Keratinocyte (primary cell): ENCODE results near the gene SAE1. TPM values are rescaled to one million over a fixed set of nuclear protein-coding genes. Genes with fewer than 3 reads are reported as not detected.

ENCODE experiments used
- DNase-seq: peaks from one replicate; pipeline ENCODE4 v3.0.0-alpha.2; 2011; ENCODE audit warnings: low read depth, missing footprints, low spot score
- FAIRE-seq: peaks from 2 replicates; lab custom pipeline; 2011; peaks lifted over from hg19 to GRCh38; lab: Jason Lieb, UNC
- H2AFZ ChIP-seq: 2 replicates; pipeline ENCODE4 v1.6.0; 2012; ENCODE audit warnings: low read length, control low read depth, inconsistent platforms; ENCODE audit not compliant: control insufficient read depth
- H3K27ac ChIP-seq: 2 replicates; pipeline ENCODE4 v1.5.1; 2011; ENCODE audit warnings: low read length; ENCODE audit not compliant: control insufficient read depth, insufficient read depth
- H3K27me3 ChIP-seq: 3 replicates; pipeline ENCODE4 v1.6.0; 2011; ENCODE audit warnings: low read length; ENCODE audit not compliant: control insufficient read depth, insufficient read depth; ENCODE audit errors: extremely low read depth
- H3K36me3 ChIP-seq, 2 experiments: 2 replicates in 1 of 2; 3 replicates in 1 of 2; pipeline ENCODE4 v1.5.1; 2011; ENCODE audit warnings: low read length in 2 of 2, mild to moderate bottlenecking in 1 of 2; ENCODE audit not compliant: control insufficient read depth in 2 of 2, insufficient read depth in 2 of 2; ENCODE audit errors: extremely low read depth in 1 of 2
- H3K4me1 ChIP-seq: 3 replicates; pipeline ENCODE4 v1.5.1; 2011; ENCODE audit warnings: low read length; ENCODE audit not compliant: control insufficient read depth, insufficient read depth; ENCODE audit errors: extremely low read depth
- H3K4me2 ChIP-seq: 3 replicates; pipeline ENCODE4 v1.6.0; 2011; ENCODE audit warnings: low read depth, low read length; ENCODE audit not compliant: control insufficient read depth, insufficient read depth; ENCODE audit errors: extremely low read depth
- H3K4me3 ChIP-seq, 3 experiments: fragments of 200-600 bp in 1 of 3; sonication (generic) in 1 of 3; 2 replicates in 2 of 3; 3 replicates in 1 of 3; pipeline ENCODE4 v1.5.1; 2011 to 2016; ENCODE audit warnings: low read length in 3 of 3, mild to moderate bottlenecking in 3 of 3, control low read depth in 2 of 3, inconsistent platforms in 1 of 3, low read depth in 1 of 3, mixed read lengths in 1 of 3, mixed run types in 1 of 3, moderate library complexity in 1 of 3; ENCODE audit not compliant: control insufficient read depth in 2 of 3, insufficient read depth in 2 of 3; ENCODE audit errors: extremely low read depth in 1 of 3
- H3K79me2 ChIP-seq: 2 replicates; pipeline ENCODE4 v1.6.0; 2012; ENCODE audit warnings: low read length; ENCODE audit not compliant: control insufficient read depth, insufficient read depth
- H3K9ac ChIP-seq: 3 replicates; pipeline ENCODE4 v1.6.0; 2011; ENCODE audit warnings: low read length; ENCODE audit not compliant: control insufficient read depth, insufficient read depth; ENCODE audit errors: extremely low read depth
- H3K9me1 ChIP-seq: 3 replicates; pipeline ENCODE4 v1.6.0; 2011; ENCODE audit warnings: low read length; ENCODE audit not compliant: control insufficient read depth, insufficient read depth; ENCODE audit errors: extremely low read depth
- H3K9me3 ChIP-seq: 2 replicates; pipeline ENCODE4 v1.5.1; 2012; ENCODE audit warnings: low read depth, low read length; ENCODE audit not compliant: control insufficient read depth
- H4K20me1 ChIP-seq: 3 replicates; pipeline ENCODE4 v1.6.0; 2011; ENCODE audit warnings: low read length; ENCODE audit not compliant: control insufficient read depth, insufficient read depth; ENCODE audit errors: extremely low read depth
- CTCF ChIP-seq, 3 experiments: IDR thresholded peaks in 1 of 3; conservative IDR thresholded peaks in 1 of 3; optimal IDR thresholded peaks in 1 of 3; 2 replicates in 2 of 3; 3 replicates in 1 of 3; pipeline versions ENCODE3 to v1.5.1; 2011; ENCODE audit warnings: low read length in 3 of 3, mild to moderate bottlenecking in 3 of 3, moderate library complexity in 2 of 3, control low read depth in 1 of 3, inconsistent platforms in 1 of 3; ENCODE audit not compliant: insufficient read depth in 2 of 3; ENCODE audit errors: extremely low read depth in 1 of 3
- EZH2 ChIP-seq: IDR thresholded peaks from one replicate; pipeline ENCODE4 v1.6.1; 2012; ENCODE audit warnings: inconsistent platforms, mild to moderate bottlenecking, low read length, moderate library complexity
- dilution Hi-C: fragments of 300-500 bp; cut with MboI; formaldehyde crosslinking; loops from one replicate; pipeline ENCODE4 v1.7.0; 2020; ENCODE audit warnings: low sequenced_read_pairs; ENCODE audit not compliant: extremely low pct_ligation_motif_present
- polyA plus RNA-seq, 5 experiments: library from polyadenylated mRNA; depleted of rRNA in 3 of 5; stranded (reverse) in 3 of 5; stranded (forward) in 1 of 5; unstranded in 1 of 5; fragments of >200 nt; gene quantifications; 1 replicate in 1 of 5; 2 replicates in 3 of 5; 3 replicates in 1 of 5; pipeline versions ENCODE4 v1.2.1 to v1.2.3, GENCODE V29; 2011 to 2012; ENCODE audit warnings: missing spikeins in 2 of 5, low read depth in 1 of 5, low replicate concordance in 1 of 5

SAE1 gene
- polyA plus RNA-seq, 1 donor (not counting 4 experiments of a cell fraction or from before 2014, with no cell fraction given), result 102 TPM

- Histone ChIP-seq H3K36me3 (peaks cover 14 to 20% of the 10 kb centered on the region in 2 experiments), H2AFZ (peak within 1 kb of the TSS; percentile 97), H3K4me1 (peaks cover 29% of the 10 kb centered on the region), H3K9me3 (no peaks in the 10 kb centered on the region), H4K20me1 (no peaks in the 10 kb centered on the region), H3K9ac (peak within 1 kb of the TSS; percentile 95), H3K27me3 (no peaks in the 10 kb centered on the region), H3K27ac (peak within 1 kb of the TSS; percentile 93), H3K4me3 (peak within 1 kb of the TSS; percentile 51 to 96 (median 86)), H3K4me2 (peak within 1 kb of the TSS; percentile 96), H3K79me2 (peaks cover 6% of the 10 kb centered on the region), H3K9me1 (no peaks in the 10 kb centered on the region)
- TF ChIP-seq EZH2 (no peak), CTCF (optimal IDR thresholded peaks at IDR 0.05 in 1 of 3, IDR thresholded peaks at IDR 0.05 in 1 of 3, conservative IDR thresholded peaks at IDR 0.05 in 1 of 3; ENCODE audit: extremely low read depth in 1 of 3, insufficient read depth in 2 of 3, low read length in 3 of 3) (no peak)
- dilution Hi-C loops, result no loop called here
- FAIRE-seq (peak; percentile 87), DNase-seq (peak; percentile 76)
These were observed 125.5 kb downstream of the SAE1 start, which contains the start of gene CCDC9 for GRCh38 chr19:47255879-47256692. Gene CCDC9 (plus strand): TSS chr19:47256525. CDS start chr19:47258401, 1,876 bp downstream.

- Histone ChIP-seq H3K36me3 (peaks cover 14 to 24% of the 10 kb centered on the region in 2 experiments), H3K4me3 (peak overlapping the region in 2 of 3 experiments; percentile 51 to 86), H3K4me1 (peaks cover 29% of the 10 kb centered on the region), H2AFZ (no peak overlapping the region), H3K9me3 (no peaks in the 10 kb centered on the region), H3K79me2 (peaks cover 6% of the 10 kb centered on the region), H3K9ac (peak overlapping the region; percentile 95), H3K27ac (peak overlapping the region; percentile 93), H3K4me2 (peak overlapping the region; percentile 79), H3K27me3 (no peaks in the 10 kb centered on the region), H3K9me1 (no peaks in the 10 kb centered on the region), H4K20me1 (no peaks in the 10 kb centered on the region)
- peak; percentile 62 for FAIRE-seq
- peak; percentile 94 for DNase-seq
- dilution Hi-C loops, result no loop called here
- TF ChIP-seq CTCF (optimal IDR thresholded peaks at IDR 0.05 in 1 of 3, IDR thresholded peaks at IDR 0.05 in 1 of 3, conservative IDR thresholded peaks at IDR 0.05 in 1 of 3; ENCODE audit: extremely low read depth in 1 of 3, insufficient read depth in 2 of 3, low read length in 3 of 3) (no peak), EZH2 (no peak)
These were observed 126.2 kb downstream of the SAE1 start for GRCh38 chr19:47256693-47257410.
